MCF 10A (cell line): ENCODE measurements around the gene CDK14. TPM values are rescaled to one million over a fixed set of nuclear protein-coding genes. Genes with fewer than 3 reads are reported as not detected.

Source experiments
- BruUV-seq: library from RNA; stranded (reverse); fragments of 400-500 nt; replicated peaks from 2 replicates; lab custom pipeline; 2021; lab: Mats Ljungman, UMichigan
- CTCF ChIA-PET: fragments of 300-600 bp; sonication (Branson Sonifier 250); formaldehyde crosslinking; extraction: SDS; loops from one replicate; lab custom pipeline; 2021; ENCODE audit warnings: antibody characterized with exemption, inconsistent platforms; lab: Yijun Ruan, JAX
- POLR2A ChIA-PET: fragments of 300-600, 350-650 bp; sonication (Branson Sonifier 250); formaldehyde crosslinking; extraction: SDS; loops from one replicate; lab custom pipeline; 2020; ENCODE audit warnings: antibody characterized with exemption, inconsistent platforms; lab: Yijun Ruan, JAX
- DNase-seq: peaks from one replicate; pipeline ENCODE4 v3.0.0-alpha.2; 2018; ENCODE audit not compliant: unreplicated experiment
- H3K27ac Mint-ChIP-seq: one replicate; pipeline ENCODE4 v1.8.0; 2022; ENCODE audit warnings: mild to moderate bottlenecking, low read depth, mixed read lengths; ENCODE audit not compliant: unreplicated experiment
- H3K27me3 Mint-ChIP-seq: one replicate; pipeline ENCODE4 v1.8.0; 2022; ENCODE audit warnings: mixed read lengths; ENCODE audit not compliant: insufficient read depth, unreplicated experiment
- H3K36me3 Mint-ChIP-seq: one replicate; pipeline ENCODE4 v1.8.0; 2022; ENCODE audit warnings: mild to moderate bottlenecking, moderate library complexity, mixed read lengths; ENCODE audit not compliant: insufficient read depth, unreplicated experiment
- H3K4me1 Mint-ChIP-seq: one replicate; pipeline ENCODE4 v1.8.0; 2022; ENCODE audit warnings: mixed read lengths; ENCODE audit not compliant: insufficient read depth, unreplicated experiment
- H3K4me3 Mint-ChIP-seq: one replicate; pipeline ENCODE4 v1.8.0; 2022; ENCODE audit warnings: mild to moderate bottlenecking, moderate library complexity, mixed read lengths; ENCODE audit not compliant: unreplicated experiment
- H3K9me3 Mint-ChIP-seq: one replicate; pipeline ENCODE4 v1.8.0; 2022; ENCODE audit warnings: mixed read lengths; ENCODE audit not compliant: unreplicated experiment
- intact Hi-C: fragments of 100-400 bp; cut with micrococcal nuclease; formaldehyde crosslinking; loops from 2 replicates; pipeline ENCODE4 v1.14.1; 2022
- total RNA-seq: library from RNA; stranded (reverse); gene quantifications from 2 replicates; pipeline ENCODE4 v1.2.3, GENCODE V29; 2022
- TF ChIP-seq, protein P1 (sequence below): fragments of 200-600 bp; IDR thresholded peaks from one replicate; pipeline ENCODE4 v1.8.0; 2022; ENCODE audit warnings: antibody characterized with exemption, mild to moderate bottlenecking; ENCODE audit not compliant: unreplicated experiment

The CDK14 gene
- total RNA-seq, 1 experiment from 2014 or later = 32.0 TPM

DNA sequence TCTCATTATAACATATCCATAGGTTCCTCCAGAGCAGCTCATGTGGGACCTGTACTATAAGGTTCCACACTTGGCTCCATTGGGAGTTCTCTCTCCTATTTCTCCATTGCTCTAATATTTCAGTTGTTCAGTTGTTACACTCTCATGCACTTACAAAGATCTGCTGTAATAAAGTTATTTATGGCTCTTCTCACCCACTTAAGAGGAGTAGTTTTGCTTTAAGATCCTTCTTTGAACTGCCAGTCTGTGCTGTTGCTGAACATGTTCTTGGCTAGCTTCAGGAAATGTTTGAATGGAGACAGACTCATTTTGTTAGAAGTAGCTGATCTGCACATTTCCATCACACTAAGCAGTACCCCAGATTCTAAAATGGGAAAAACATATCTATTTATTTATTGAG is 250.1 kb downstream of the CDK14 start:
- intact Hi-C loops = no loop called here
- POLR2A ChIA-PET = interaction anchor here (1.1 kb wide), 1 partner anchor 14 kb away, joined by 3 read pairs; no protein-coding TSS in a partner anchor
- no peaks in the 10 kb centered on the region for H3K9me3 Mint-ChIP-seq
- H3K36me3 Mint-ChIP-seq = no peaks in the 10 kb centered on the region
- no peak overlapping the region for H3K27ac Mint-ChIP-seq
- BruUV-seq = no TSS peak
- H3K4me3 Mint-ChIP-seq = no peak overlapping the region
- no peak for DNase-seq
- no peaks in the 10 kb centered on the region for H3K4me1 Mint-ChIP-seq
- CTCF ChIA-PET = interaction anchor here (0.7 kb wide), 1 partner anchor 411 kb away, joined by 3 read pairs; no protein-coding TSS in a partner anchor
- H3K27me3 Mint-ChIP-seq = no peaks in the 10 kb centered on the region
- TF ChIP-seq, protein P1, sequence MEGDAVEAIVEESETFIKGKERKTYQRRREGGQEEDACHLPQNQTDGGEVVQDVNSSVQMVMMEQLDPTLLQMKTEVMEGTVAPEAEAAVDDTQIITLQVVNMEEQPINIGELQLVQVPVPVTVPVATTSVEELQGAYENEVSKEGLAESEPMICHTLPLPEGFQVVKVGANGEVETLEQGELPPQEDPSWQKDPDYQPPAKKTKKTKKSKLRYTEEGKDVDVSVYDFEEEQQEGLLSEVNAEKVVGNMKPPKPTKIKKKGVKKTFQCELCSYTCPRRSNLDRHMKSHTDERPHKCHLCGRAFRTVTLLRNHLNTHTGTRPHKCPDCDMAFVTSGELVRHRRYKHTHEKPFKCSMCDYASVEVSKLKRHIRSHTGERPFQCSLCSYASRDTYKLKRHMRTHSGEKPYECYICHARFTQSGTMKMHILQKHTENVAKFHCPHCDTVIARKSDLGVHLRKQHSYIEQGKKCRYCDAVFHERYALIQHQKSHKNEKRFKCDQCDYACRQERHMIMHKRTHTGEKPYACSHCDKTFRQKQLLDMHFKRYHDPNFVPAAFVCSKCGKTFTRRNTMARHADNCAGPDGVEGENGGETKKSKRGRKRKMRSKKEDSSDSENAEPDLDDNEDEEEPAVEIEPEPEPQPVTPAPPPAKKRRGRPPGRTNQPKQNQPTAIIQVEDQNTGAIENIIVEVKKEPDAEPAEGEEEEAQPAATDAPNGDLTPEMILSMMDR = no peak

DNA sequence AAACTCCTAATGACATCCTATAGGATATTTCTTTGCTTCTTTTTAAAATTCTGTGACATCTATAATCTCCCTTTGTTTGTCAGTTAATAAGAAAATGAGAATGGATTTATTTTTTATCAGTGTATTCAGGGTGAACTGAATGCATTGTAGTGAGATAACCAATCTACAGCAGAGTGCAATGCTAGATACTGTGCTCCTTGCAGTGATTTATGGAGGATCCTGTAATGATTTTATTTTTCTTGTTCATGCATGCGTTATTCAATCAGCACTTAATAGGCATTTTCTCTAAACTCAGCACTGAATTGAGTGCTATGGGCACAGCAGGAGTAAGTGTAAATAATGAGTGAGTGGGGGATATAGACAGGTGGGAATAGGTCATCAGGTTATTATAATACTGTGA is 253.9 kb downstream of the CDK14 start:
- ChIA-PET POLR2A (no interaction called here), CTCF (interaction anchor here (1.2 kb wide), 1 partner anchor 183 kb away, joined by 3 read pairs; no protein-coding TSS in a partner anchor)
- TF ChIP-seq, protein P1 = no peak
- no peaks in the 10 kb centered on the region for H3K27me3 Mint-ChIP-seq
- no peak overlapping the region for H3K4me3 Mint-ChIP-seq
- no TSS peak for BruUV-seq
- H3K27ac Mint-ChIP-seq = no peak overlapping the region
- no peak for DNase-seq
- intact Hi-C loops = no loop called here
- no peaks in the 10 kb centered on the region for H3K4me1 Mint-ChIP-seq
- no peaks in the 10 kb centered on the region for H3K36me3 Mint-ChIP-seq
- no peaks in the 10 kb centered on the region for H3K9me3 Mint-ChIP-seq

DNA sequence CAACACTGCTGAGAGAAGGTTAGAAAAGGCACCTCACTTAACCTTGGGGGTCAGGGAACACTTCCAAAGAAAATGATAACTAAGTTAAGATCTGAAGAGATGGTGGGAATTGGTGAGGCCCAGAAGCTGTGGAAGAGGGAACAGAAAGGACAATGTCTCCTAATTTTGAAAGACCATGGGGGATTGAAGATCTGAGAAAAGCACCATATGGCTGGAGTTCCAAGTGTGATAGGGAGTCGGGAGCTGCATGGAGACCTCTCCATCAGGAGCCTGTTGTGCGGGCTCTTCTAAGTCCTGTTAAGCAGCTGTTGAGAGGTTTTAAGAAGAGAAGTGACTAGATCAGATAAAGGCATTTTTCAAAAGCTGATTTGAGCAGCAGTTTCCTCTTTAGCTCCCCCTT is 254.3 kb downstream of the CDK14 start:
- CTCF ChIA-PET = interaction anchor here (0.7 to 1.2 kb wide), 3 partner anchors 102 to 233 kb away, joined by 3 to 6 read pairs (median 3); no protein-coding TSS in a partner anchor
- H3K9me3 Mint-ChIP-seq = no peaks in the 10 kb centered on the region

DNA sequence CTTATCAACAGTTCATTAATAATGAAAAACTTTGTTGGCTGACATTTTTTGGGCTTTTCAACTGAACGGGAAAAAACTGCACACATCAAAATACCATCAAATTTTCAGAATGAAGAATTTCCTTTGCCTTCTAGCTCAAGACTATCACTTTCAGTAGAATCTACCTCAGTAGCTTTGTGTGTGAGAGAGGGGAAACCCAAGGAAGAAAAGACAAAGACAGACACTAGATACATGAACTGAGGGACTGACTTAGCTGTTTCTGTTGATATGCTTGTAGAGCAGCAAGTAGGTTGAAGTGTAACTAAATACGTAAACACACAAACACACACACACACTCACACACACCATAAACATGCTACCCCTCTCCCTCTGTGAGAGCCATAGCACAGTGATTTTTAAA is 257.1 kb downstream of the CDK14 start:
- ChIA-PET CTCF (interaction anchor here (0.6 to 1.3 kb wide), 3 partner anchors 9 to 342 kb away, joined by 3 to 4 read pairs (median 4); no protein-coding TSS in a partner anchor), POLR2A (no interaction called here)
- no peak for DNase-seq
- intact Hi-C loops = no loop called here
- no peak overlapping the region for H3K4me3 Mint-ChIP-seq
- H3K27me3 Mint-ChIP-seq = no peaks in the 10 kb centered on the region
- BruUV-seq = no TSS peak
- H3K4me1 Mint-ChIP-seq = no peaks in the 10 kb centered on the region
- no peak overlapping the region for H3K27ac Mint-ChIP-seq
- H3K36me3 Mint-ChIP-seq = no peaks in the 10 kb centered on the region
- no peaks in the 10 kb centered on the region for H3K9me3 Mint-ChIP-seq
- TF ChIP-seq, protein P1 = no peak

More for the DNA sequence above, 254.3 kb downstream of the CDK14 start:
- Mint-ChIP-seq H3K4me1 (no peaks in the 10 kb centered on the region), H3K27me3 (no peaks in the 10 kb centered on the region), H3K36me3 (no peaks in the 10 kb centered on the region), H3K4me3 (no peak overlapping the region), H3K27ac (no peak overlapping the region)
- no peak for DNase-seq
- TF ChIP-seq, protein P1 = no peak
- no TSS peak for BruUV-seq
- POLR2A ChIA-PET = no interaction called here
- intact Hi-C loops = no loop called here
